Measurements from ENCODE around the gene GOLGA2.

DNA sequence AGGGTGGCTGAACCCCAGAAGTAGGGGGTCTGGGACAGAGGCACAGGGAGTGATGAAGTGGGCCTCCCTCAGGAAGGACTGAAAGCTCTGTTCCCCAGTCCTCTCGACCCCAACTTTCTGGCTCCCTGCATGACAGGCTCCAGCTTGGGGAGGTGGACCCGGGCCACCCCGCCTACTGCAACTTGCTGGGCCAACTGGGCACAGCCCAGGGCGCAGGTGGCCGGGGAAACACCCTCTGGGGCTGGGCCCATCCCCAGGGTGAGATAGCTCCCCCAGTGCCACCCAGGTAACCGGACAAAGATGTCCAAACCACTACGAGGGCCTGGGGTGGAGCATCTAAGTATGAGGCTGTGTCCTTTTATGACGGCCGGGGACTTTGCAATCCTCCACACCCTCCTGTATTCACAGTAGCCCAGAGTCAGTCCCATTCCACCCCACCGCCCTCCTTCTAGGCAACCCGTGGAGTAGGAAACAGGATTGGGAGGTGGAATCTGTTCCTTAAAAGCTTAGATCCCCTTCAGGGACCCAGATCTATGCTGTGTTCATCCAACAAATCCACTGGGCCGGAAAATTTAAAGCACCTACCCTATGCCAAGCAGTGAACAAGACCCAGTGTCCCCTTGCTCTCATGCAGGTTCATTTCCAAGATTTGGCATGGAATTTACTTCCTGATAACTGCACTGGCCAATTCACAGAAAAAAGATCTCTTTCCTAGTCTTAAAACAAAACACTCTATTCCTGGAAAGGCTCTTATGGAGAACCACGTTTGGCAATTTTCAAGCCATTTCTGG is 52.7 kb downstream of the GOLGA2 start:
- no peak for TF ChIP-seq ZFP3 (CRISPR knock-in tag; IDR thresholded peaks at IDR 0.05)
- no peak for TF ChIP-seq OSR1 (CRISPR knock-in tag; IDR thresholded peaks at IDR 0.05)
- TF ChIP-seq RARB (CRISPR knock-in tag; IDR thresholded peaks at IDR 0.05), result no peak
- no peak for TF ChIP-seq ZNF8 (CRISPR knock-in tag; IDR thresholded peaks at IDR 0.05)
- TF ChIP-seq CSRNP3 (CRISPR knock-in tag; IDR thresholded peaks at IDR 0.05), result no peak
- TF ChIP-seq, protein P1, sequence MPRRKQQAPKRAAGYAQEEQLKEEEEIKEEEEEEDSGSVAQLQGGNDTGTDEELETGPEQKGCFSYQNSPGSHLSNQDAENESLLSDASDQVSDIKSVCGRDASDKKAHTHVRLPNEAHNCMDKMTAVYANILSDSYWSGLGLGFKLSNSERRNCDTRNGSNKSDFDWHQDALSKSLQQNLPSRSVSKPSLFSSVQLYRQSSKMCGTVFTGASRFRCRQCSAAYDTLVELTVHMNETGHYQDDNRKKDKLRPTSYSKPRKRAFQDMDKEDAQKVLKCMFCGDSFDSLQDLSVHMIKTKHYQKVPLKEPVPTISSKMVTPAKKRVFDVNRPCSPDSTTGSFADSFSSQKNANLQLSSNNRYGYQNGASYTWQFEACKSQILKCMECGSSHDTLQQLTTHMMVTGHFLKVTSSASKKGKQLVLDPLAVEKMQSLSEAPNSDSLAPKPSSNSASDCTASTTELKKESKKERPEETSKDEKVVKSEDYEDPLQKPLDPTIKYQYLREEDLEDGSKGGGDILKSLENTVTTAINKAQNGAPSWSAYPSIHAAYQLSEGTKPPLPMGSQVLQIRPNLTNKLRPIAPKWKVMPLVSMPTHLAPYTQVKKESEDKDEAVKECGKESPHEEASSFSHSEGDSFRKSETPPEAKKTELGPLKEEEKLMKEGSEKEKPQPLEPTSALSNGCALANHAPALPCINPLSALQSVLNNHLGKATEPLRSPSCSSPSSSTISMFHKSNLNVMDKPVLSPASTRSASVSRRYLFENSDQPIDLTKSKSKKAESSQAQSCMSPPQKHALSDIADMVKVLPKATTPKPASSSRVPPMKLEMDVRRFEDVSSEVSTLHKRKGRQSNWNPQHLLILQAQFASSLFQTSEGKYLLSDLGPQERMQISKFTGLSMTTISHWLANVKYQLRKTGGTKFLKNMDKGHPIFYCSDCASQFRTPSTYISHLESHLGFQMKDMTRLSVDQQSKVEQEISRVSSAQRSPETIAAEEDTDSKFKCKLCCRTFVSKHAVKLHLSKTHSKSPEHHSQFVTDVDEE (CRISPR knock-in tag; IDR thresholded peaks at IDR 0.05), result no peak
- TF ChIP-seq CSDC2 (CRISPR knock-in tag; IDR thresholded peaks at IDR 0.05), result no peak
- TF ChIP-seq TOX (CRISPR knock-in tag; IDR thresholded peaks at IDR 0.05; ENCODE audit: borderline replicate concordance), result no peak
- TF ChIP-seq ZNF565 (CRISPR knock-in tag; conservative IDR thresholded peaks at IDR 0.05; ENCODE audit: low read depth), result no peak
- TF ChIP-seq, protein P2, sequence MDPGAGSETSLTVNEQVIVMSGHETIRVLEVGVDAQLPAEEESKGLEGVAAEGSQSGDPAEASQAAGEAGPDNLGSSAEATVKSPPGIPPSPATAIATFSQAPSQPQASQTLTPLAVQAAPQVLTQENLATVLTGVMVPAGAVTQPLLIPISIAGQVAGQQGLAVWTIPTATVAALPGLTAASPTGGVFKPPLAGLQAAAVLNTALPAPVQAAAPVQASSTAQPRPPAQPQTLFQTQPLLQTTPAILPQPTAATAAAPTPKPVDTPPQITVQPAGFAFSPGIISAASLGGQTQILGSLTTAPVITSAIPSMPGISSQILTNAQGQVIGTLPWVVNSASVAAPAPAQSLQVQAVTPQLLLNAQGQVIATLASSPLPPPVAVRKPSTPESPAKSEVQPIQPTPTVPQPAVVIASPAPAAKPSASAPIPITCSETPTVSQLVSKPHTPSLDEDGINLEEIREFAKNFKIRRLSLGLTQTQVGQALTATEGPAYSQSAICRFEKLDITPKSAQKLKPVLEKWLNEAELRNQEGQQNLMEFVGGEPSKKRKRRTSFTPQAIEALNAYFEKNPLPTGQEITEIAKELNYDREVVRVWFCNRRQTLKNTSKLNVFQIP (CRISPR knock-in tag; IDR thresholded peaks at IDR 0.05; ENCODE audit: borderline replicate concordance, low read depth), result no peak
